Measurements from ENCODE around the gene PLBD2. TPM values are rescaled to one million over a fixed set of nuclear protein-coding genes. Genes with fewer than 3 reads are reported as not detected.

The PLBD2 gene
- total and polyA plus RNA-seq, 9 of the 15 experiments (the other 6 are each of a cell fraction or from before 2014, with no cell fraction given): 2.4 to 37.4 (median 6.0) TPM

DNA sequence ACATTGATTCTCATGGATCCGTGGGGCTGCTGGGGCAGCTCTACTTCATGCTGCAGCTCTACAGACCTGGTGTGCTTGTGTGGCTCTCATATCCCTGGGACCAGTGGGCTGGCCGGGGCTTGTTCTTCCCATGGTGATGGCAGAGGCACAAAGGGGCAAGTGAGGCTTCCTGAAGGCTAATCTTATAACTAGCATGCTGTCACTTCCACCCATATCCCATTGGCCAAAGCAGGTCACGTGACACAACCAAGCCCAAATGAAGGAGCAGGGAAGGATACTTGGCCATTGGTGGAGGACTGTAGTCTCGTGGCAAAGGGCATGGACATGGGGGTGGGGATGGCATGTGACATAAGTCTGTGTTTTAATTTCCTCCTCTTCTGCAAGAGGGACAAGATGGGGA lies 9.9 kb downstream of the PLBD2 start (continued):
- TF ChIP-seq, protein P1, sequence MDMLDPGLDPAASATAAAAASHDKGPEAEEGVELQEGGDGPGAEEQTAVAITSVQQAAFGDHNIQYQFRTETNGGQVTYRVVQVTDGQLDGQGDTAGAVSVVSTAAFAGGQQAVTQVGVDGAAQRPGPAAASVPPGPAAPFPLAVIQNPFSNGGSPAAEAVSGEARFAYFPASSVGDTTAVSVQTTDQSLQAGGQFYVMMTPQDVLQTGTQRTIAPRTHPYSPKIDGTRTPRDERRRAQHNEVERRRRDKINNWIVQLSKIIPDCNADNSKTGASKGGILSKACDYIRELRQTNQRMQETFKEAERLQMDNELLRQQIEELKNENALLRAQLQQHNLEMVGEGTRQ (CRISPR knock-in tag; IDR thresholded peaks at IDR 0.05): peak; percentile 82
- TF ChIP-seq BMI1 (IDR thresholded peaks at IDR 0.05; ENCODE audit: low read length) (no peak), ZKSCAN1 (IDR thresholded peaks at IDR 0.05; ENCODE audit: low read depth, low read length) (no peak), ZNF197 (CRISPR knock-in tag; IDR thresholded peaks at IDR 0.05; ENCODE audit: low read depth) (no peak), NFYB (IDR thresholded peaks at IDR 0.05; ENCODE audit: extremely low read depth, insufficient read length) (peak; percentile 99), RBM25 (IDR thresholded peaks at IDR 0.05; ENCODE audit: low read depth, low read length, severe bottlenecking) (peak; percentile 78), RAD51 (IDR thresholded peaks at IDR 0.05; ENCODE audit: borderline replicate concordance, low read depth) (peak; percentile 95), CBFA2T2 (conservative IDR thresholded peaks at IDR 0.05) (peak; percentile 70), TEAD1 (CRISPR knock-in tag; IDR thresholded peaks at IDR 0.05) (no peak), TCF3 (CRISPR knock-in tag; IDR thresholded peaks at IDR 0.05) (no peak), RBM15 (IDR thresholded peaks at IDR 0.05; ENCODE audit: insufficient read depth, low read length) (no peak), PYGO2 (tag; IDR thresholded peaks at IDR 0.05) (no peak)
- TF ChIP-seq, protein P2, sequence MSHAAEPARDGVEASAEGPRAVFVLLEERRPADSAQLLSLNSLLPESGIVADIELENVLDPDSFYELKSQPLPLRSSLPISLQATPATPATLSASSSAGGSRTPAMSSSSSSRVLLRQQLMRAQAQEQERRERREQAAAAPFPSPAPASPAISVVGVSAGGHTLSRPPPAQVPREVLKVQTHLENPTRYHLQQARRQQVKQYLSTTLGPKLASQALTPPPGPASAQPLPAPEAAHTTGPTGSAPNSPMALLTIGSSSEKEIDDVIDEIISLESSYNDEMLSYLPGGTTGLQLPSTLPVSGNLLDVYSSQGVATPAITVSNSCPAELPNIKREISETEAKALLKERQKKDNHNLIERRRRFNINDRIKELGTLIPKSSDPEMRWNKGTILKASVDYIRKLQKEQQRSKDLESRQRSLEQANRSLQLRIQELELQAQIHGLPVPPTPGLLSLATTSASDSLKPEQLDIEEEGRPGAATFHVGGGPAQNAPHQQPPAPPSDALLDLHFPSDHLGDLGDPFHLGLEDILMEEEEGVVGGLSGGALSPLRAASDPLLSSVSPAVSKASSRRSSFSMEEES (CRISPR knock-in tag; IDR thresholded peaks at IDR 0.05): peak; percentile 93
- TF ChIP-seq, protein P3, sequence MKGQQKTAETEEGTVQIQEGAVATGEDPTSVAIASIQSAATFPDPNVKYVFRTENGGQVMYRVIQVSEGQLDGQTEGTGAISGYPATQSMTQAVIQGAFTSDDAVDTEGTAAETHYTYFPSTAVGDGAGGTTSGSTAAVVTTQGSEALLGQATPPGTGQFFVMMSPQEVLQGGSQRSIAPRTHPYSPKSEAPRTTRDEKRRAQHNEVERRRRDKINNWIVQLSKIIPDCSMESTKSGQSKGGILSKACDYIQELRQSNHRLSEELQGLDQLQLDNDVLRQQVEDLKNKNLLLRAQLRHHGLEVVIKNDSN (CRISPR knock-in tag; IDR thresholded peaks at IDR 0.05): peak; percentile 90
- TF ChIP-seq, protein P4, sequence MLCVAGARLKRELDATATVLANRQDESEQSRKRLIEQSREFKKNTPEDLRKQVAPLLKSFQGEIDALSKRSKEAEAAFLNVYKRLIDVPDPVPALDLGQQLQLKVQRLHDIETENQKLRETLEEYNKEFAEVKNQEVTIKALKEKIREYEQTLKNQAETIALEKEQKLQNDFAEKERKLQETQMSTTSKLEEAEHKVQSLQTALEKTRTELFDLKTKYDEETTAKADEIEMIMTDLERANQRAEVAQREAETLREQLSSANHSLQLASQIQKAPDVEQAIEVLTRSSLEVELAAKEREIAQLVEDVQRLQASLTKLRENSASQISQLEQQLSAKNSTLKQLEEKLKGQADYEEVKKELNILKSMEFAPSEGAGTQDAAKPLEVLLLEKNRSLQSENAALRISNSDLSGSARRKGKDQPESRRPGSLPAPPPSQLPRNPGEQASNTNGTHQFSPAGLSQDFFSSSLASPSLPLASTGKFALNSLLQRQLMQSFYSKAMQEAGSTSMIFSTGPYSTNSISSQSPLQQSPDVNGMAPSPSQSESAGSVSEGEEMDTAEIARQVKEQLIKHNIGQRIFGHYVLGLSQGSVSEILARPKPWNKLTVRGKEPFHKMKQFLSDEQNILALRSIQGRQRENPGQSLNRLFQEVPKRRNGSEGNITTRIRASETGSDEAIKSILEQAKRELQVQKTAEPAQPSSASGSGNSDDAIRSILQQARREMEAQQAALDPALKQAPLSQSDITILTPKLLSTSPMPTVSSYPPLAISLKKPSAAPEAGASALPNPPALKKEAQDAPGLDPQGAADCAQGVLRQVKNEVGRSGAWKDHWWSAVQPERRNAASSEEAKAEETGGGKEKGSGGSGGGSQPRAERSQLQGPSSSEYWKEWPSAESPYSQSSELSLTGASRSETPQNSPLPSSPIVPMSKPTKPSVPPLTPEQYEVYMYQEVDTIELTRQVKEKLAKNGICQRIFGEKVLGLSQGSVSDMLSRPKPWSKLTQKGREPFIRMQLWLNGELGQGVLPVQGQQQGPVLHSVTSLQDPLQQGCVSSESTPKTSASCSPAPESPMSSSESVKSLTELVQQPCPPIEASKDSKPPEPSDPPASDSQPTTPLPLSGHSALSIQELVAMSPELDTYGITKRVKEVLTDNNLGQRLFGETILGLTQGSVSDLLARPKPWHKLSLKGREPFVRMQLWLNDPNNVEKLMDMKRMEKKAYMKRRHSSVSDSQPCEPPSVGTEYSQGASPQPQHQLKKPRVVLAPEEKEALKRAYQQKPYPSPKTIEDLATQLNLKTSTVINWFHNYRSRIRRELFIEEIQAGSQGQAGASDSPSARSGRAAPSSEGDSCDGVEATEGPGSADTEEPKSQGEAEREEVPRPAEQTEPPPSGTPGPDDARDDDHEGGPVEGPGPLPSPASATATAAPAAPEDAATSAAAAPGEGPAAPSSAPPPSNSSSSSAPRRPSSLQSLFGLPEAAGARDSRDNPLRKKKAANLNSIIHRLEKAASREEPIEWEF (CRISPR knock-in tag; IDR thresholded peaks at IDR 0.05): no peak

Measured in K562 (cell line).